ENCODE results near the gene P3R3URF. TPM values are rescaled to one million over a fixed set of nuclear protein-coding genes. Genes with fewer than 3 reads are reported as not detected.

P3R3URF gene
- total and polyA plus RNA-seq, 2 donors (not counting 3 experiments of a cell fraction or from before 2014, with no cell fraction given) = not detected

DNA sequence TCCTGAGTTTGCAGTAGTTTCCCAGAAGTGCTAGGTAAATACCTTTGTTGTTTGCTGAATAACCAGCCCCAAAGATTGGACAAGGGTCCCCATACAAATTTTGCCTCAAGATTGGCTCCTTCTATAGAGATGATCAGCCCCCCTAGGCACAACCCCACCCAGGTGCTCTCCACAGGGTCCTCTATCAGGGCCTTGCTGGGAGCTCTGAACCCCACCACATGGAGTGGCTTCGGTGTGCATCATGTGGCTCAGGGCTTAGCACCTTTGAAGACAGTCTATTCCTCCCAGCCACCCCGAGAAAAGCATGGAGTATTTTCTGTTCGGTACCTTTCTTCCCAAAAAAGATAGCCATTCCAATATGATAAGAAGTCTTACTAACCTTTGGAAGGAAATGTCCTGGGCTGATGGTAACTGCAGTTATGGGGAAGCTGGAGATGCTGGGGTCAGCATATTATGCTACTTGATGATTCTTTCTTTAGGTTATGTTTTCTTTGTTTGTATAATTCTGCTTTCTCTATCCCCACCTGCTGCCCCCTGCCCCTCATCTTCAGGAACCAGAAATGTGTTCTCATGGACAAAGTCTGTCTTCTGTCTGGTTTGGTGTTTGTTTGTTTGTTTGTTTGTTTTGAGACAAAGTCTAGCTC lies 6.4 kb downstream of the P3R3URF start:
- Histone ChIP-seq H3K9me3 (replicated peaks; ENCODE audit: control insufficient read depth, insufficient read depth, low read length) (no peaks in the 10 kb centered on the region), H3K4me3 (replicated peaks in 1 of 3; ENCODE audit: insufficient read depth in 1 of 3, low read depth in 1 of 3, low read length in 3 of 3) (no peak overlapping the region), H3K36me3 (ENCODE audit: control insufficient read depth in 2 of 2, extremely low read depth in 1 of 2, insufficient read depth in 2 of 2, low read length in 2 of 2) (no peaks in the 10 kb centered on the region), H4K20me1 (replicated peaks; ENCODE audit: control insufficient read depth, extremely low read depth, insufficient read depth, low read length) (no peaks in the 10 kb centered on the region), H3K4me1 (ENCODE audit: control insufficient read depth, extremely low read depth, insufficient read depth, low read length) (peaks cover 11% of the 10 kb centered on the region), H3K9me1 (replicated peaks; ENCODE audit: control insufficient read depth, extremely low read depth, insufficient read depth, low read length) (no peaks in the 10 kb centered on the region), H3K27ac (ENCODE audit: insufficient read depth, low read depth, low read length) (no peak overlapping the region), H3K79me2 (ENCODE audit: control insufficient read depth, insufficient read depth, low read length) (no peaks in the 10 kb centered on the region), H3K27me3 (ENCODE audit: control insufficient read depth in 2 of 2, insufficient read depth in 2 of 2, low read length in 2 of 2) (peaks cover 0 to 7% of the 10 kb centered on the region in 2 experiments), H3K4me2 (ENCODE audit: insufficient read depth, low read length) (no peak overlapping the region), H3K9ac (replicated peaks; ENCODE audit: extremely low read depth, insufficient read depth, low read length) (no peak overlapping the region), H2AFZ (ENCODE audit: low read depth, low read length) (no peak overlapping the region)
- DNase-seq (ENCODE audit: low read depth, low spot score) (no peak), FAIRE-seq (no peak)
- dilution Hi-C loops (cut with MboI; ENCODE audit: extremely low pct_ligation_motif_present, low sequenced_read_pairs) = no loop called here
- intact Hi-C loops (cut with micrococcal nuclease) = no loop called here
- no TSS peak for BruUV-seq (replicated peaks)
- ChIA-PET POLR2A (no interaction called here), CTCF (interaction anchor here (1.1 to 2.8 kb wide), 3 partner anchors 9 to 131 kb away, joined by 3 to 15 read pairs (median 5); no protein-coding TSS in a partner anchor)
- TF ChIP-seq POLR2AphosphoS5 (IDR thresholded peaks at IDR 0.05; ENCODE audit: insufficient read depth, low read depth, low read length) (no peak), POLR2A (IDR thresholded peaks at IDR 0.05; ENCODE audit: low read depth, low read length) (no peak), GATA2 (IDR thresholded peaks at IDR 0.05; ENCODE audit: insufficient read depth, insufficient read length, low read depth, low read length) (no peak)

DNA sequence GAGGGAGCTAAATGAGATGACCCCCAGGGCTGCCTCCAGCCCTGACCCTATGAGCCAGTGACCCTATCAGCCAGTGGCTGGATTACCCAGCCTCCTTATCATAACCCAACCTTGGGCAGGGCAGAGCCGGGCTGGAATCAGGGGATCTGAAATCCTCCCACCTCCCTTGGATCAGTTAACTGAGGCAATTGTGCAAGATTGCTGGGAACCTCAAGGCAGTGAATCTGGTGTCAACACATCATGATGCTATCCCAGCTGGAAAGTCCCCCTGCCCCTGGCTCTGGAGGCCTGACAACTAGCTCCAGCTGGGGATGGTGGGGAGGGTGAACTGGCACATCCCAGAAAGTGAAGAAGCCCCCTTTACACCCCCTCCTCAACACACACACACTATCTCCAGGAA lies 7.8 kb downstream of the P3R3URF start:
- no peak overlapping the region for H3K27ac ChIP-seq (ENCODE audit: insufficient read depth, low read depth, low read length)
- CTCF ChIA-PET = interaction anchor here (1.2 to 2.8 kb wide), 5 partner anchors 9 to 129 kb away, joined by 3 to 8 read pairs (median 4); no protein-coding TSS in a partner anchor
- H4K20me1 ChIP-seq (replicated peaks; ENCODE audit: control insufficient read depth, extremely low read depth, insufficient read depth, low read length) = no peaks in the 10 kb centered on the region
- no peaks in the 10 kb centered on the region for H3K9me3 ChIP-seq (replicated peaks; ENCODE audit: control insufficient read depth, insufficient read depth, low read length)
- BruUV-seq (replicated peaks) = no TSS peak
- intact Hi-C loops (cut with micrococcal nuclease) = no loop called here
- POLR2A ChIA-PET = interaction anchor here (0.6 kb wide), 1 partner anchor 22 kb away, joined by 7 read pairs; no protein-coding TSS in a partner anchor
- H3K9ac ChIP-seq (replicated peaks; ENCODE audit: extremely low read depth, insufficient read depth, low read length) = no peak overlapping the region
- H3K27me3 ChIP-seq (ENCODE audit: control insufficient read depth in 2 of 2, insufficient read depth in 2 of 2, low read length in 2 of 2) = peaks cover 0 to 15% of the 10 kb centered on the region in 2 experiments
- no peak for TF ChIP-seq FOS (IDR thresholded peaks at IDR 0.05; ENCODE audit: borderline replicate concordance, insufficient read depth, low read length)
- no peaks in the 10 kb centered on the region for H3K79me2 ChIP-seq (ENCODE audit: control insufficient read depth, insufficient read depth, low read length)
- no peaks in the 10 kb centered on the region for H3K36me3 ChIP-seq (ENCODE audit: control insufficient read depth in 2 of 2, extremely low read depth in 1 of 2, insufficient read depth in 2 of 2, low read length in 2 of 2)
- H3K4me1 ChIP-seq (ENCODE audit: control insufficient read depth, extremely low read depth, insufficient read depth, low read length) = peaks cover 11% of the 10 kb centered on the region
- no peak overlapping the region for H3K4me2 ChIP-seq (ENCODE audit: insufficient read depth, low read length)
- H2AFZ ChIP-seq (ENCODE audit: low read depth, low read length) = no peak overlapping the region
- no peak overlapping the region for H3K4me3 ChIP-seq (replicated peaks in 1 of 3; ENCODE audit: insufficient read depth in 1 of 3, low read depth in 1 of 3, low read length in 3 of 3)
- no peak for DNase-seq (ENCODE audit: low read depth, low spot score)
- H3K9me1 ChIP-seq (replicated peaks; ENCODE audit: control insufficient read depth, extremely low read depth, insufficient read depth, low read length) = no peaks in the 10 kb centered on the region
- FAIRE-seq = no peak
- dilution Hi-C loops (cut with MboI; ENCODE audit: extremely low pct_ligation_motif_present, low sequenced_read_pairs) = no loop called here
